Measurements from ENCODE around the gene SRSF2. TPM values are rescaled to one million over a fixed set of nuclear protein-coding genes. Genes with fewer than 3 reads are reported as not detected.

Gene SRSF2
- total RNA-seq, 1 donor, result 109 TPM

DNA sequence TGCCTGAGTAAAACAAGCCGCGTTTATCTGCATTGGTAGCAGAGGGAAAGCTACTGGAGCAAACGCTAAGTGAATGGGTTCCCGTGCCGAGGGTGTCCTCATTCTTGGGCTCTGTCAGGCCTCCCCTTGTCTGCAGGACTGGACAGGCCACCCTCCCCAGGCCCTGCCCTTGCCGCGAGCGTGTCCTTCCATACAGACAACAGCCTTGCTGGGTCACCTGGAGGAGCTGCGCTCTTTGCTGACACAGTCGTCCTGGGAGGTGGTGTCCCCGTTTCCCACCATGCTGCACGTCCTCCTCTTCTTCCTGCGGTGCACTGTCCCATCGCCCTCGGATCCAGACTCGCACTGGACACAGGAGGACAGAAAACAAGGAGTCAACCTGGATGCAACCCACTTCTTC is 18.6 kb downstream of the SRSF2 start:
- no peak for DNase-seq (ENCODE audit: low read depth)
- no peak overlapping the region for H3K4me3 ChIP-seq (ENCODE audit: low read depth, low read length)
- TF ChIP-seq, protein P1, sequence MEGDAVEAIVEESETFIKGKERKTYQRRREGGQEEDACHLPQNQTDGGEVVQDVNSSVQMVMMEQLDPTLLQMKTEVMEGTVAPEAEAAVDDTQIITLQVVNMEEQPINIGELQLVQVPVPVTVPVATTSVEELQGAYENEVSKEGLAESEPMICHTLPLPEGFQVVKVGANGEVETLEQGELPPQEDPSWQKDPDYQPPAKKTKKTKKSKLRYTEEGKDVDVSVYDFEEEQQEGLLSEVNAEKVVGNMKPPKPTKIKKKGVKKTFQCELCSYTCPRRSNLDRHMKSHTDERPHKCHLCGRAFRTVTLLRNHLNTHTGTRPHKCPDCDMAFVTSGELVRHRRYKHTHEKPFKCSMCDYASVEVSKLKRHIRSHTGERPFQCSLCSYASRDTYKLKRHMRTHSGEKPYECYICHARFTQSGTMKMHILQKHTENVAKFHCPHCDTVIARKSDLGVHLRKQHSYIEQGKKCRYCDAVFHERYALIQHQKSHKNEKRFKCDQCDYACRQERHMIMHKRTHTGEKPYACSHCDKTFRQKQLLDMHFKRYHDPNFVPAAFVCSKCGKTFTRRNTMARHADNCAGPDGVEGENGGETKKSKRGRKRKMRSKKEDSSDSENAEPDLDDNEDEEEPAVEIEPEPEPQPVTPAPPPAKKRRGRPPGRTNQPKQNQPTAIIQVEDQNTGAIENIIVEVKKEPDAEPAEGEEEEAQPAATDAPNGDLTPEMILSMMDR (IDR thresholded peaks at IDR 0.05; ENCODE audit: insufficient read depth, low read length), result no peak

DNA sequence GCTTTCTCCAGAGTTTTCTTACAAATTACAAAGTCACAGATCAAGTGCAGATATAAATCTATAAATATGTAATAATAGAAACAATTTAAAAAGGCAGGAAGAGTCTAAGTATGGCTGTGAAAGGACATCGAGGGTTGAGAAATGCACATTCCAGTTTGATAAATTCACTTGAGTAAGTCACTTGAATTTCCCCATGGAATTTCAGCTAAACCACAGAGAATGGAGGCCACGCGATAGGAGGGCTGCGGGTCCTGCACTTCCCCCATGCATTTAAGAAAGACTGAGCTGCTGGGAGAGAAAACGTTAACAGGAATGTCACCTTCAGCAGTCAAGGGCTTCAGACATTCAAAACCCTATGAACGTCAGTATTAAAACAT is 20.3 kb downstream of the SRSF2 start:
- TF ChIP-seq, protein P1 (IDR thresholded peaks at IDR 0.05; ENCODE audit: insufficient read depth, low read length), result no peak
- H3K4me3 ChIP-seq (ENCODE audit: low read depth, low read length), result peak overlapping the region; percentile 23
- DNase-seq (ENCODE audit: low read depth), result peak; percentile 97

DNA sequence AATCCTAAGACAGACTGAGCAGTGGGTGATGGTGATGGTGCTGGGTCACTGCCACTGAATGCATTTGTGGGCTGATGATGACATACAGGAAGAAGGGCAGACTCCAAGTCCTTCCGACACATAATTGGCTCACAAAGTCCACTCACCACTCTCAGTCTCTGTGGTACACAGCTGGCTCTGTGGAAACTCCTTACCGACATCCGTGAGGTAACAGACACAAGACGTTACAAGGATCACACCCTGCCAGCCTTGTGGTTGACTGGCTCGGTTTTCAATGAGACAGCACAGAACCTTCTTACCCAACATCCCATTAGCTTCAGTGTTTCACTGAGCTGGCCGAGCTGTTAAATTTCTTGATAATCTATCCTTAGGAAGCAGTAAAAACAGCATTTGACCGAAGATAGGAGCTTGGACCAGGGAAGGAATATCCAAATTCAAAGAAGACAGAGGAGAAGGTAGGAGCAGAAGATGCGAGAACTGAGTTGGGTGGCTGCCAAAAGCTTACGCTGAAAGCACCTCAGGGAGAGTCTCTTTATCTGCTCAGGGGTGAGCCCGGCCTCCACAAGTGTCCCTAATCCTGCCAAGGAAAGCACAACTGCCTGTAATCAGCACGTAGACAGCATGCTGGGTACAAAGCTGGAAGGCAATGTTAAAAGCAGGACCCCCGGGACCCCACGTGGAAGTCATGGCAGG is 20.8 kb downstream of the SRSF2 start:
- DNase-seq (ENCODE audit: low read depth), result peak; percentile 100
- peak overlapping the region; percentile 23 for H3K4me3 ChIP-seq (ENCODE audit: low read depth, low read length)
- TF ChIP-seq, protein P1 (IDR thresholded peaks at IDR 0.05; ENCODE audit: insufficient read depth, low read length), result no peak

DNA sequence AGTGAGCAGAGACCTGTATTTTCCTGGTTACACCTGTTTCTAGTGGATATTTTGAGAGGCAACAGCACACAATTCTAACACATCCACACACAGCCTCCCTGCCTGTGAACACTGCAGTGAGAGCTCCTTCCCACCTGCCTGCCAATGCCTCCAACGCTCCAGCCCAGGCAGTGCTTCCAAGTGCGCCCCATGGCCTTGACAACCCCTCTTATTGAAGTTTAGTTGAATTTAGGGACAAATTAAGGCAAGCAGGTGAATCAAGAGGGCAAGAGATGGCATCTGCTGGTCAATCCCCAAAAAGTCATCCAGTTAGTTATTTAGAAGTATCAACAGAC is 21.7 kb downstream of the SRSF2 start:
- TF ChIP-seq, protein P1 (IDR thresholded peaks at IDR 0.05; ENCODE audit: insufficient read depth, low read length), result no peak
- no peak for DNase-seq (ENCODE audit: low read depth)
- no peak overlapping the region for H3K4me3 ChIP-seq (ENCODE audit: low read depth, low read length)

DNA sequence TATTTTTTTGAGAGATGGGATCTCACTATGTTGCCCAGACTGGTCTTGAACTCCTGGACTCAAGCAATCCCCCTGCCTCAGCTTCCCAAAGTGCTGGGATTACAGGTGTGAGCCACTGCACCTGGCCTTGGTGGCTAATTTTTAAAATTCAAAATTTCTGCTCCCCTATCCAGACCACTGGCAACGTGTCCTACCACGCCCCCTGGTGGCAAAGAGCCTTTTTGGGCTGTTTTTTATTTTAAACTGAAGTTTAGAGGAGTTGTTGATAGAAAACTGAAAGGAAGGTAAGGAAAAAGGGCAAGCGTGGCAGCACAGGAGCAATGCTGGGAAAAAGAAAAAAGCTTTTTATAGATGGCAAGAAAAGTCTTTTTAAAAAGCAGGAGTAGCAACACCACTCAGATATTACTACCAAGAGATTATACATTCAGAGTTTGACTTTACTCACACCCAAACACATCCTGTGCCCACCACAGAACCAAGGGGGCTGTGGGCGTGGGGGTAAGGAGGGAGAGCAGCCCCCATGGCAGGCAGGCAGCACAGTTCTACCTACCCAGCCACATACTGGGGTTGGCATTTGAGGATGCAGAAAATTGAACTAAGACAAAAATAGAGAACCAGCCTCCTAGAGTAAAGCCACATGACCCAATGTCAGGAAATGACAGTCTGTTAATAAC is 22.2 kb downstream of the SRSF2 start:
- TF ChIP-seq, protein P1 (IDR thresholded peaks at IDR 0.05; ENCODE audit: insufficient read depth, low read length), result peak; percentile 83
- DNase-seq (ENCODE audit: low read depth), result peak; percentile 76
- no peak overlapping the region for H3K4me3 ChIP-seq (ENCODE audit: low read depth, low read length)

DNA sequence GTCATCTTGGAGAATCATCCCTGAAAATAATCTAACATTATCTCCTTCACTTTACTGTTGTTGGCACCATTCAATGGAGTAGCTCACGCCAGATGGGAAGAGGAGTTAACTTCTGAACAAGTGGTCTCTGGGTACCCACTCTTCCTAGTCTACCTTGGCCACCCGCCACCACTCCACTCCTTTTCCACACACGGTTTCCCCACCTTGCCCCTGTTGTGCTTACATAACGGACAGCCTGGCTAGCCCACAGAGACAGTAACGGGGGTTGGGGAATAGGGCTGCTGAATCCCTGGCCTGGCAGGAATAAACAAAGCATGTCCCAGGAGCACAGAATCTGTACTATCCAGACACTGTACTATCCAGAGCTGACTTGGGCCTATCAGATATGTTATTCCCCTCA is 22.8 kb downstream of the SRSF2 start:
- TF ChIP-seq, protein P1 (IDR thresholded peaks at IDR 0.05; ENCODE audit: insufficient read depth, low read length), result no peak
- no peak for DNase-seq (ENCODE audit: low read depth)
- H3K4me3 ChIP-seq (ENCODE audit: low read depth, low read length), result no peak overlapping the region

Data from fibroblast of the aortic adventitia (primary cell).